ENCODE measurements around the gene GON4L.
"Not testable (repeated sequence)": the region's sequence is repeated elsewhere in the genome, so short reads cannot be mapped to it uniquely, and the experiment has no call there.

- TF ChIP-seq CTCF, POLR2A (IDR thresholded peaks at IDR 0.05): not testable (repeated sequence)
Measured at GRCh38 chr1:155763989-155764388, 93.0 kb downstream of the GON4L start.

Measured in esophagus squamous epithelium (tissue), 4 donors.